Activated CD8-positive, alpha-beta memory T cell treated with anti-CD3 and anti-CD28 coated beads for 48 hours (primary cell): ENCODE data around the gene AQP12A.
"Not testable (repeated sequence)": the region's sequence is repeated elsewhere in the genome, so short reads cannot be mapped to it uniquely, and the experiment has no call there.

Experiments used
- DNase-seq, 3 experiments: peaks; one replicate each; pipeline ENCODE4 v3.0.0-alpha.2; 2020; ENCODE audit warnings: low read depth in 2 of 3, low spot score in 2 of 3

The AQP12A gene

GRCh38 chr2:240691631-240692420 lies at the start of gene AQP12A:
Gene AQP12A, plus strand, starts transcription at chr2:240691866. Its CDS starts 48 bp downstream, at chr2:240691914.
- DNase-seq: not testable (repeated sequence)

- DNase-seq: no peak
Observed at GRCh38 chr2:240642061-240642805, 49.4 kb upstream of the AQP12A start.

GRCh38 chr2:240642806-240643092 lies 48.9 kb upstream of the AQP12A start:
- DNase-seq: no peak

DNA sequence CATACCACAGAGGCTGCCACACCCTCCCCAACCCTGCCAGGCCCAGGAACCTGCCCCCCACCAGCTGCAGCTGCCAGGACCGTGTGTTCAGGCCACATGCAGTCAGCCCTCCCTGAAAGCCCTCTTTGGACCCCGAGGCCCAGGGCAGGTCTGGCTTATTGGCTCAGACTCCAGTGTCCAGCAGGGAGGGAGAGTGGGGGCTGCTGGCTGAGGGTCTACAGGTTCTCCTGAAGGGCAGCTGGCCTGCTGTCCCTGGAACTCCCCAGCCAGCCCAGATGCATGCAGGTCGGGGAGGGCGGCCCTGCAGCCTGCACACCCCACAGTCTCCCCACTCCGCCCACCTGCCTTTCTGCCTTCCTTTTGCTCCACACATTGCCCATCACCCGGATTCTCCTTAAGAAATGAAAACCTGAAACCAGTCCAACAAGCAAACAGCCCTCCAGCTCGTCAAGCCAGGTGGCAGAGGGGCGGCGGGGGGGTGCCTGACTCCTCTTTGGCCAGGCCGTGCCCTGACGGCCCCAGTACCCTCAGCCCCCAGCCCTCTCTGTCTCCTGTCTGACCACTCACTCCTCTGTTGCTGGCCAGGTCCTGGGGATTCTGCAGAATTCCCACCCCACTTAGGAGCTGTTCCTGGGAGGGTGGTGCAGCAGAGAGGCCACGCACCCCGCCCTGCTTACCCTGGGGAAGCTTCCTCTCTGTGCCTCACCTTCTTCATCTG lies 48.4 kb upstream of the AQP12A start:
- DNase-seq: no peak

GRCh38 chr2:240643811-240644150 lies 47.9 kb upstream of the AQP12A start:
- no peak for DNase-seq

DNA sequence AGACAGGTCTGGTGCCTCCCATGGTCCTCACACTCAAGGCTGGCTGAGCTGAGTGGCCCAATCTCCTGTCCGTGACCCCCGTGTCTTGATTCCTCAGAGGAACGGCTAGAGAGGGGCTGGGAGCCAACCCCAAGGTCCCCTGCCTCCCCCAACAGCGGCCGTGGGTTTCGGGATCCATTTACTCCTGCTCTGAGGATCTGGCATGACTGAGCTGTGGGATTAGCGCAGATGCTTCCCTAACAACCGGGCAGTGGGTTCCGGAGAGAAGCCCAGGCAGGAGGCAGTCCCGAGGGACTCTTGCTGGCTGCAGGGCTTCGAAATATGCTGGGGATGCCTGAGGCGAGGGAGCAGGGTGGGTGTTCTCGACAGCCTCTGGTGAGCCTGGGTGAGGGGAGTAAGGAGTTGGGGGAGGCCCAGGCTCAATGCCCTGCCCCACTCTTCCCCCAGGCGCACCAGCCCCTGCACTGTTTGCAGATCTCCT lies 47.5 kb upstream of the AQP12A start:
- DNase-seq: no peak

GRCh38 chr2:240644859-240645301 lies 46.8 kb upstream of the AQP12A start:
- no peak for DNase-seq

GRCh38 chr2:240645346-240645745 lies 46.3 kb upstream of the AQP12A start:
- DNase-seq: no peak

DNA sequence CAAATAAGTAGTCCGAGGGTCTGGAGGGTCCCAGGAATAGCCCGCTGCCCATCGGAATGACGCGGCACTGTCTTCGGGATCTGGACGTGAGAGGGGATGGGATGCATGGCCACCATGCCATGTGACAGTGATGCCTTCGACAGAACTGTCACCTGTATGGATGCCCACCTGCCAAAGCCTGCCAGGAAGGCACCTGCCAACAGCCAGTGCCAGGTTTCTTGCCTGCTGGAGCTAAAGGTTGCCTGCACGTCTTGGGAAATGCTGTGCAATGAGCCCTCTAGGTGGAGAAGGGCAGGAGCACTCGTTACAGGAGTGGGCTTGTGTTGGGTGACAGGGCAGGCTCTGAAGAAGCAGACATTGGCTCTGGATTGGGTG lies 45.9 kb upstream of the AQP12A start:
- no peak for DNase-seq

DNA sequence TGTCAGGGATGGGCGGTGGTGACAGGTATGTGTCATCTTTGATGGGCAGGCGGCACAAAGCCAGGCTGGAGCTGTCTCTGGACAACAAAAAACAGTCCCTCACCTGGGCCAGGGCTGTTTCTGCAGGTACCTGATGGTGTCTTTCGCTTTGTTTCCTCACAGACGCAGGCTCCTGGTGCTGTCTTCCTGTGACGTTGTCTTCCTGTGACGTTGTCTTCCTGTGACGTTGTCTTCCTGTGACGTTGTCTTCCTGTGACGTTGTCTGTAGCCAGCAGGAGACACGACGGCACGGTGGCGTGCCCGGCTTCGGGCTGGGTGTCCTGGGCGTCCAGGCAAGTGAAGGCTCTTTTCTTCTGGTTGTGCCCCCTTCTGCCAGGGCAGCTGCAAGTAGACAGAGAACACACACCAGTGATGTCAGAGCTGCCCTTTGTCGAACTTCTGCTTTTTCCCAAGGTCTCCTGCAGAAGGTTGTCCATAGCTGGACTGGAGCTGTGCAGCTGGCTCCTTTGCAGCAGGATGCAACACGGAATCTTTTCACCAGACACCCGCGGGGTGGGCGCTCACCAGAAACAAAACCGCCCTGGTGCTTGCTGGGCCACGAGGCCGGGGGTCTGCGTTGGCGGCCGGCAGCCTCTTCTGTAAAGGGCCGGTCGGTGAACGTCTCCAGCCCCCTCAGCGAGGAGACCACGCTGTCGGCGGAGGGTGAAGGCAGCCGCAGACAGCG lies 45.3 kb upstream of the AQP12A start:
- no peak for DNase-seq

- no peak for DNase-seq
Observed at GRCh38 chr2:240646900-240647502, 44.7 kb upstream of the AQP12A start.

DNA sequence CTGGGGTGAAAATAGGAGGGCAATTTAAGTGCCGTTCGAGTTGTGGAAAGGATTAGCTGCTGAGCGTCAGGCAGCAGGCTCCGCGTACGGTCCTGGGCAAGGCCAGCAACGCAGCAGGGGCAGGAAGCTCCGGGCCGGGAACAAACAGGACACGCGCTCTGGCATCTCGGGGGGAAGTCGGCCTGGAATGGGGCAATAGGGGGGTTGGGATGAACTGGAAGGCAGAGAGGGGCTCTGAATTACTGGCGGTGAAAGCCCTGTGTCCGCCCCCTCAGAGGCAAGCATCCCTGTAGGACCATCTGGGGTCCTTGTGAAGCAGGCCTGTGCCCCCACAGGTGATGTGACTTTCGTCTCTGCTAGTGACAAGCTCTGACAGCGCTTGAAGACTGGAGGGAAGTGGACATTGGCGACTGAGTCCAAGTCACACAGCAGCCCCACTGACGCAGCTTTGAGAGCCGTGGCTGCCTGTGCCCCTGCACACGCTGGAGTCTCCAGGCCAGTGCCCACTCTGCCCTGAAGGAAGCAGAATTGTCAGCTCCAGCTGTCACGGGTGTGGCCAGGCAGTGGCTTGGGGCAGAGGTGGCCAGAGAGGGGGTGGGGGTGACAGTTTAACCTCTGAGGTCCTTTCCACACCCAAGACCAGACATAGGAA lies 44.0 kb upstream of the AQP12A start:
- no peak for DNase-seq

GRCh38 chr2:240648155-240648649 lies 43.5 kb upstream of the AQP12A start:
- DNase-seq: no peak

DNA sequence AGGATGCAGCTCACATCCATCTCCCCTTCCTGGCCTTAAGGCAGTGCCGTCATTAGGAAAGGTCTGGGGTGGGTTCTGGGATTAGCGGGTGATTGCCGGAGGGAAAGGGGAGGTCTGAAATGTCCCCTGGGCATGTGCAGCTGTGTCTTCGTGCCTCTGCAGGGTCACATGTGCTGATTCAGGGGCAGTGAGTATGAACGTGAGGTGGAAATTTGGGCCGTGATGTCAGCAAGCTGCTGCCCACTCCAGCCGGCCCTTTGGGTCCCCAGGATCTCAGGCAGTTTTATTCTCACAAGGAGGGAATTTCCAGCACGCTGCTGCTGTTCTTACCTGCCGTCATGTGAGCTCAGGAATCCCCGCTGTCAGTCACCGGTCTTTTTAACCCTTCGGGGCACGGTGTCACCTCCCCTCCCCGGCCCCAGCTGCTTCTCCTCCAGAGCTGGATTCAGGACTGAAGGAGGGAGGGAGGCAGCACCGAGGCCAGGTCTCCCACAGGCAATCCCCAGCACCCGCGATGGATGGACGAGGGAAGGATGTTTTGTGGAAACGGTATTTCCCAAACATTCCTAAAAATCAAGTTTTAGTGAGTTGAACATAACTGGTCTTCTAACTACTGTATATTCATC lies 42.9 kb upstream of the AQP12A start:
- no peak for DNase-seq

- no peak for DNase-seq
Observed at GRCh38 chr2:240649331-240649730, 42.3 kb upstream of the AQP12A start.

DNA sequence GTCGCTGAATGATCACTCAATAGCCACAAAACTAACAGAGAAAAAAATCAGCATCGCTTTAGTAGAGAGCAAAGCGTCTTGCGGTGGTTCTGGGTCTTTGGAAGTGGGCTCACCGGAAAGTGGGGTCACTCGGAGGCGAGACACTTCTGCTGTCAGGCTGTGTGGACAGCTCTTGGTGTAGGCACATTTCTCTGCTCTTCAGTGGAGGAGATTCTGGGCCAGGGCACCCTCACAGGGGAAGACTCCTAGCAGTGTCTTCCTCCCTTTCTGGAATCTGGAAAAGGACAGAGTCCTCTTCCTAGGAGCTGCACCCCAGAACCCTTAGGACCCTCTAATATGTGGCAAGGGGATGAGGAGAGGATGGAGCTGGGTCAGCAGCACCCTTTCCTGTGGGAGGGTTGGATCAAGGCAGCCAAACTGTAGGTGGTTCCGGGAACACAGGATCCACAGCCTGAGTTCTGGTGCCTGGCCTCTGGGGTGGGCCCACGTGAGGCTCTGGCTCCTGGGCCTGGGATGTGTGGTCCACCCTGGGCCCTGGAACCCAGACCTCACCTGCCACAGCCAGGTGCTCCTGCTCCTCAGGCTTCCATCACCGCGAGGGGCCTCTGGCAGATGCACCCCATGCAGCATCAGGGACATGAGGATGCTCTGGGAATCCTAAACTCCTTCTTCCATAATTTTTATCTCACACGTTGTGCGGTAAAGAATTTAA lies 41.3 kb upstream of the AQP12A start:
- DNase-seq: no peak

GRCh38 chr2:240651185-240651584 lies 40.5 kb upstream of the AQP12A start:
- DNase-seq: no peak

DNA sequence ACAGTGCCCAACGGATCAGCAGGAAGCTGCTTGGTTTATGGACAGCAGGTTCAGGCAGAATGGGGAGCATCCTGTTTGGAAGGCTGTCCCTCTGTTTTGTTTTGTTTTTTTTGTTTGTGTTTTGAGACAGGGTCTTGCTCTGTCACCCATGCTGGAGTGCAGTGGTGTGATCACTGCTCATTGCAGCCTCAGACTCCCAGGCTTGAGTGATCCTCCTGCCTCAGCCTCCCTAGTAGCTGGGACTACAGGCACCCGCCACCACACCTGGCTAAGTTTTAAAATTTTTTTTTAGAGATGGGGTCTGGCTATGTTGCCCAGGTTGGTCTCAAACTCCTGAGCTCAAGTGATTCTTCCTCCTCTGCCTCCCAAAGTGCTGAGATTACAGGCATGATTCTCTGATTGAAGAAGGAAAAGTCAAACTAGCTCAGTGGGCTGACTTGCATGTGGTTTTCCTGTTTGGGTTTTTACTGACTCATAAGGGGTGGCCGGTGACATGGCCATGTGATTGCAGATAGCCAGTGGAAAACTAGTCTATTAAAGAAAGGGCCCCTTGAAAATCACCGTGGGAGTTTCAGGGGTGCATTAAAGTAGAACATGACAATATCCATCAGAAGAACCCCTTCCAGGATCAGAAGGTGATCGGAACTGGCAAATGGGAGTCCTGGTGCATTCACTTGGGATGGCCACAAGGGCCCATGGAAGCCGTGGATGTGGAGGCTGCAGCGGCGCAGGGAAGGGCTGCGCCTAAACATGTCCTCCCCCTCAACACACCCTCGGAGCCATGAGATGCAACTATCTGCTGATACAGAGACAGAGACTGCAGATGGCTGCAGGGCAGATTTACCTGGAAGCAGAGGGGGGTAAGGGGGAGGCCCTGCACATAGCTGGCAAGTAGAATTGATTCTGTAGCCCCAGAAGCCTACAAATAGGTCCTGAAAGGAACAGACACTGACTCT lies 35.5 kb upstream of the AQP12A start:
- no peak for DNase-seq
